ENCODE data around the gene RBBP8NL. TPM values are rescaled to one million over a fixed set of nuclear protein-coding genes. Genes with fewer than 3 reads are reported as not detected.
A peak's percentile ranks its signal among the peaks of the same experiment; 100 is the strongest.

Gene RBBP8NL
- total RNA-seq, 1 experiment from 2014 or later: not detected

DNA sequence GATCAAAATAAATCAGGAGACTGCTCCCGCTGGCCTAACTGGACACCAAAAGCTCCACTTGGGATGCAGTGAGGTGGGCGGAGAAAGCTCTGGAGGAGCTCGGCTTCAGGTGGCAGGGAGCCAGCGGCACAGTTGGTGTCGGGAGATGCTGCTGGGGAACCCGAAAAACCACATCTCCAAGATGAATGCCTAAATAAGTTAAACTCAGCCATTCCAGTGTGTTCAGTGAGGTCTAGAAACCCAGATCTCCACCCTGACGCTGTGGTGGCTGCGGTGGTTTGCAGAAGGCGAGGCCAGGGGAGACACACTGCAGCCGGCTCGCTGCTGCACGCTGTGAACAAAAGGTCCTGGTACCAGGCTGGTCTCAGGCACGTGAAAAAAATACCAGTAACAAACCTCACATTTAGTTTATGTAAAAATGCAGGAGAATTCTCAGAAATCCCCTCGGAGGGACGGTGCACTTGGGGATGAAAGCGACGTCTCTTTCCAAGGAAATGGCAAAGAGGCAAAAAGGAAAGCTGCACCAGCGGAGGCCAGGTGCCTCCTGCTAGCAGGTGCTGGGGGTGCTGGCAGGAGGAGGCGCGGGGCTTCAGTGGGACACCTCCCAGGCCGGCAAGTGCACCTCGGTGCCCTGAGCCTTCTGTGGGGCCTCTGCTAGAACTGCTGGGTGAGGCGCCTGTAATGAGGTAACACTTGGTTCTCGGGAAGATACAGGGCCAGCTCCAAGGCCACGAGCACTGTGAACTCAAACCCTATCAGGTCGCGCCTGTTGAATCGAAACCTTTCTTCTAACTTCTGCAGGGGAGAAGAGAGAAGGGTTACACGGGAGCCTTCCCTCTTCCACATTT is 36.8 kb downstream of the RBBP8NL start:
- POLR2A ChIA-PET: interaction anchor here (0.5 kb wide), 1 partner anchor 88 kb away, joined by 7 read pairs; no protein-coding TSS in a partner anchor
- H3K4me3 ChIP-seq (ENCODE audit: low read depth in 2 of 2, low read length in 2 of 2): no peak overlapping the region

DNA sequence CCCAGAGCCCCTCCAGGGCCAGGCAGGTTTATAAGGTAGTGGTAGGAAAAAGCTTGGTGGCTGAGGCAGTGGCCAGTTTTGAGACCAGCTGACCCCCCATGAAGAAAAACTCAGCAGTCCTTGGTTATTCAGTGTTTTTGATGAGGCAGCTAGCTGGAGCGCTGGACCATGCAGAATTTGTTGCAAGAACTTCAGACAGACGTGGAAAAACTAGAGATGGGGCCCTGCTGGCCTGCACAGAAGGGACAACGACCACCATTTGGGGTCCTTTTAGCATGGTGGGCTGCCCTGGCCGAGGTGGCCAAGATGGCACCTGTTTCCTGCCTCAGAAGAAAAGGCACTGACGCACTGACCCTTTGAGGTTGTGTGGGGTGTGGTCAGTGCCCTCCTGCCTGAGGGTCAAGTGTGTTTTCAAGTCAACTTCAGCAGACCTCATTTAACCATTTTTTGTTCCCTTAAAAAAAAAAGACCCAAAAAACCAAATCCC is 37.7 kb downstream of the RBBP8NL start:
- in situ Hi-C loops (cut with HindIII; ENCODE audit: low pct_unique_long_range_greater_than_20kb, low sequenced_read_pairs) (no loop called here), intact Hi-C loops (cut with micrococcal nuclease; ENCODE audit: unreplicated experiment) (no loop called here)
- Histone ChIP-seq H3K4me3 (ENCODE audit: low read depth in 2 of 2, low read length in 2 of 2) (no peak overlapping the region), H3K27ac (ENCODE audit: low read length) (no peak overlapping the region), H3K27me3 (ENCODE audit: control insufficient read depth, insufficient read depth, low read length) (no peaks in the 10 kb centered on the region), H3K9me3 (ENCODE audit: control insufficient read depth, insufficient read depth, low read depth, low read length) (no peaks in the 10 kb centered on the region), H3K36me3 (ENCODE audit: control insufficient read depth, insufficient read depth, low read length) (peaks cover 14% of the 10 kb centered on the region), H3K4me1 (ENCODE audit: control insufficient read depth, insufficient read depth, low read length) (peaks cover 30% of the 10 kb centered on the region)
- DNase-seq (ENCODE audit: low read depth, low spot score) (no peak), ATAC-seq (no peak)
- ChIA-PET CTCF (interaction anchor here (0.5 kb wide), 1 partner anchor 212 kb away, joined by 11 read pairs; no protein-coding TSS in a partner anchor), POLR2A (no interaction called here)
- no TSS peak for BruUV-seq (replicated peaks)
- TF ChIP-seq SIN3A (IDR thresholded peaks at IDR 0.05; ENCODE audit: borderline replicate concordance, insufficient read depth, low read depth, low read length) (no peak), CTCF (IDR thresholded peaks at IDR 0.05) (no peak), TCF7L2 (IDR thresholded peaks at IDR 0.05; ENCODE audit: low read depth, low read length) (no peak), POLR2AphosphoS5 (IDR thresholded peaks at IDR 0.05; ENCODE audit: low read depth, low read length) (no peak)
- TF ChIP-seq, protein P1, sequence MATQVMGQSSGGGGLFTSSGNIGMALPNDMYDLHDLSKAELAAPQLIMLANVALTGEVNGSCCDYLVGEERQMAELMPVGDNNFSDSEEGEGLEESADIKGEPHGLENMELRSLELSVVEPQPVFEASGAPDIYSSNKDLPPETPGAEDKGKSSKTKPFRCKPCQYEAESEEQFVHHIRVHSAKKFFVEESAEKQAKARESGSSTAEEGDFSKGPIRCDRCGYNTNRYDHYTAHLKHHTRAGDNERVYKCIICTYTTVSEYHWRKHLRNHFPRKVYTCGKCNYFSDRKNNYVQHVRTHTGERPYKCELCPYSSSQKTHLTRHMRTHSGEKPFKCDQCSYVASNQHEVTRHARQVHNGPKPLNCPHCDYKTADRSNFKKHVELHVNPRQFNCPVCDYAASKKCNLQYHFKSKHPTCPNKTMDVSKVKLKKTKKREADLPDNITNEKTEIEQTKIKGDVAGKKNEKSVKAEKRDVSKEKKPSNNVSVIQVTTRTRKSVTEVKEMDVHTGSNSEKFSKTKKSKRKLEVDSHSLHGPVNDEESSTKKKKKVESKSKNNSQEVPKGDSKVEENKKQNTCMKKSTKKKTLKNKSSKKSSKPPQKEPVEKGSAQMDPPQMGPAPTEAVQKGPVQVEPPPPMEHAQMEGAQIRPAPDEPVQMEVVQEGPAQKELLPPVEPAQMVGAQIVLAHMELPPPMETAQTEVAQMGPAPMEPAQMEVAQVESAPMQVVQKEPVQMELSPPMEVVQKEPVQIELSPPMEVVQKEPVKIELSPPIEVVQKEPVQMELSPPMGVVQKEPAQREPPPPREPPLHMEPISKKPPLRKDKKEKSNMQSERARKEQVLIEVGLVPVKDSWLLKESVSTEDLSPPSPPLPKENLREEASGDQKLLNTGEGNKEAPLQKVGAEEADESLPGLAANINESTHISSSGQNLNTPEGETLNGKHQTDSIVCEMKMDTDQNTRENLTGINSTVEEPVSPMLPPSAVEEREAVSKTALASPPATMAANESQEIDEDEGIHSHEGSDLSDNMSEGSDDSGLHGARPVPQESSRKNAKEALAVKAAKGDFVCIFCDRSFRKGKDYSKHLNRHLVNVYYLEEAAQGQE (IDR thresholded peaks at IDR 0.05; ENCODE audit: insufficient read depth in 1 of 2, low read depth in 2 of 2, low read length in 1 of 2): no peak

More for the DNA sequence above, 36.8 kb downstream of the RBBP8NL start:
- Histone ChIP-seq H3K9me3 (ENCODE audit: control insufficient read depth, insufficient read depth, low read depth, low read length) (no peaks in the 10 kb centered on the region), H3K4me1 (ENCODE audit: control insufficient read depth, insufficient read depth, low read length) (peaks cover 25% of the 10 kb centered on the region), H3K27ac (ENCODE audit: low read length) (no peak overlapping the region), H3K36me3 (ENCODE audit: control insufficient read depth, insufficient read depth, low read length) (peaks cover 14% of the 10 kb centered on the region), H3K27me3 (ENCODE audit: control insufficient read depth, insufficient read depth, low read length) (no peaks in the 10 kb centered on the region)
- intact Hi-C loops (cut with micrococcal nuclease; ENCODE audit: unreplicated experiment): no loop called here
- CTCF ChIA-PET: interaction anchor here (0.6 to 0.7 kb wide), 2 partner anchors 18 to 54 kb away, joined by 3 read pairs; no protein-coding TSS in a partner anchor
- no peak for TF ChIP-seq CTCF (IDR thresholded peaks at IDR 0.05)
- TF ChIP-seq POLR2AphosphoS5 (IDR thresholded peaks at IDR 0.05; ENCODE audit: low read depth, low read length): peak; percentile 53; the same call in 1 of the 2 replicates
- DNase-seq (ENCODE audit: low read depth, low spot score) (no peak), ATAC-seq (no peak)
- BruUV-seq (replicated peaks): no TSS peak
- in situ Hi-C loops (cut with HindIII; ENCODE audit: low pct_unique_long_range_greater_than_20kb, low sequenced_read_pairs): no loop called here
